ENCODE measurements around the gene ANAPC15.
"Not testable (repeated sequence)": the region's sequence is repeated elsewhere in the genome, so short reads cannot be mapped to it uniquely, and the experiment has no call there.

Gene ANAPC15

DNA sequence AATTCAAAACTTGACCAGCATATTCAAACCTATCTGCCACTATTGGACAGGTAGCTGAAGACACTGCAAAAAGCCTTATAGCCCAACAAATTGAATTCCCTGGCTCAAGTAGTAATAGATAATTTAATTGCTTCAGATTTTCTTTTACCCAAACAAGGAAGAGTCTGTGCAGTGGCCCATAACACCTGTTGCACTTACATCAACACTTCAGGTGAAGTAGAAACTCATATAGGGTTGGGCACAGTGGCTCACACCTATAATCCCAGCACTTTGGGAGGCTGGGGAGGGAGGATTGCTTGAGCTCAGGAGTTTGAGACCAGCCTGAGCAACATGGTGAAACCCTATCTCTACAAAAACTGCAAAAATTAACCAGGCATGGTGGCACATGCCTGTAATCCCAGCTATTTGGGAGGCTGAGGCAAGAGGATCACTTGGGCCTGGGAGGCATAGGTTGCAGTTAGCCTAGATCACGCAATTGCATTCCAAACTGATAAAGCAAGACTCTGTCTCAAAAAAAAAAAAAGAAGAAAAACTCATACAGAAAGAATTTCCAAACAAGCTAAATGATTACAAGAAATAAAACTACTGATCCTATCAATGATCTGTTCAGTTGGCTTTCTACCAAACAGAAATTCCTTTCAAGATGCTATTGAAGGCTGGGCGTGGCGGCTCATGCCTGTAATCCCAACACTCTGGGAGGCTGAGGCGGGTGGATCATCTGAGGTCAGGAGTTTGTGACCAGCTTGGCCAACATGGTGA is 32.5 kb upstream of the ANAPC15 start:
- DNase-seq (ENCODE audit: extremely low read depth, low read depth): peak; percentile 54

DNA sequence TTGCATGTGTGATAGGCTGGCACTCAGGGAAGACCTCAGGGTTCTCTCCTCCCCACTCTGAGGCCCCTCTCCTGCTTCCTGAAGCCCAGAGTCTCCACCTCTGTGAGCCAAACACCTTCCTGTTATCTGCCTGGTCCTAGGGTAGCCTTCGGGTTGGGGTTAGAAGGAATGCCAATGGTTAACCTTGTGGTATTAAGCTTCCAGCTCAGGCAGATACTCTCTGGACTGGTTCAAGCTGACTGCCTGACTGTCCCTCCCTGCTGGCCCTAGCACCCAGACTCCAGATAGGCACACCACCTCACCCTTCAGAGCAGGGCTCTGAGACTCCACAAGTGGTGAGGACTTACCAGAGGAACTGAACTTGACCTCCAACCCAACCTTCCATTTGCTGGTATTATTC is 30.0 kb upstream of the ANAPC15 start:
- not testable (repeated sequence) for DNase-seq (ENCODE audit: extremely low read depth, low read depth)

More for the DNA sequence above, 32.5 kb upstream of the ANAPC15 start:
- TF ChIP-seq CTCF (IDR thresholded peaks at IDR 0.05; ENCODE audit: low read depth, low read length): no peak

DNA sequence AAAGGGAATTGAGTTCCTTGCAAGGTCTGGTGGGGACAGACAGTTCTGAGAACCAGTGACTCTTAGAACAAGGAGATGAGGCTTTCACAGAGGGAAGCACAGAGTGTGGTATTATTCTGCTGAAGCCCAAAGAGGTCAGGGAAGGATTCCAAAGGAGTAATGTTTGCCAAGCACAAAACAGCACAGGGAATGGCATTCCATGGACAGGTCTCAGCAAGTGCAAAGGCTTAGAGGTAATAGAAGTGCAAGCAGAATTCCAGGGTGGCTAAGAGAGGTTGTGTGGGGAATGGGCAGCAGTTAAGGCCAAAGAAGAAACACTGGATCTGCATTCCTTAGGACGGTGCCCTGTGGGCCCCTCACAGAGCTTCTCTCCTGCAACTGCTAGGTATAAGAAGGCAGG is 29.6 kb upstream of the ANAPC15 start:
- DNase-seq (ENCODE audit: extremely low read depth, low read depth): not testable (repeated sequence)

- TF ChIP-seq CTCF (IDR thresholded peaks at IDR 0.05; ENCODE audit: low read depth, low read length): no peak
- DNase-seq (ENCODE audit: extremely low read depth, low read depth): peak; percentile 43
Observed at GRCh38 chr11:72141066-72141465, 28.6 kb upstream of the ANAPC15 start.

DNA sequence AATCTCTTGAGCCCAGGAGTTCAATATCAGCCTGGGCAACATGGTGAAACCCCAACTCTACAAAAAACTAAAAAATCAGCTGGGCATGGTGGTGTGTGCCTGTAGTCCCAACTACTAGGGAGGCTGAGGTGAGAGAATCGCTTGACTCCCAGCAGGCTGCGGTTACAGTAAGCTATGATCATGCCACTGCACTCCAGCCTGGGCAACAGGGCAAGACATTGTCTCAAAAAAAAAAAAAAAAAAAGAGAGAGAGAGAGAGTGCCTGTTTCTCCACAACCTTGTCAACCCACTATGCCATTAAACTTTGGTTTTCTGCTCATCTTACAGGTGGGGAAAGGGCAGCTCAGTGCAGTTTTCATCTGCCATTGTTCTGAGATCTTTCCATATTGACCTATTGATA is 28.2 kb upstream of the ANAPC15 start:
- DNase-seq (ENCODE audit: extremely low read depth, low read depth): no peak
- TF ChIP-seq CTCF (IDR thresholded peaks at IDR 0.05; ENCODE audit: low read depth, low read length): no peak

DNA sequence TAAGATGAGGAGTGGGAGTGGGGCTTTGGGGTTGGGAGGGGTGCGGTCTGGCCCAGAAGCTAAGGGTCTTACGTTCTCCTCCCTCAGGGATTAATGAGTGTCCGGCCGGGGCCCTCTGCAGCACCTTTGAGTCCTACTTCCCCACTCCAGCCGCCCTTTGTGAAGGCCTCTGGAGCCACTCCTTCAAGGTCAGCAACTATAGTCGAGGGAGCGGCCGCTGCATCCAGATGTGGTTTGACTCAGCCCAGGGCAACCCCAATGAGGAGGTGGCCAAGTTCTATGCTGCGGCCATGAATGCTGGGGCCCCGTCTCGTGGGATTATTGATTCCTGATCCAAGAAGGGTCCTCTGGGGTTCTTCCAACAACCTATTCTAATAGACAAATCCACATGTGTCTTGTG is 27.0 kb upstream of the ANAPC15 start:
- DNase-seq (ENCODE audit: extremely low read depth, low read depth): no peak
- no peak for TF ChIP-seq CTCF (IDR thresholded peaks at IDR 0.05; ENCODE audit: low read depth, low read length)

GRCh38 chr11:72138821-72139390 is 26.4 kb upstream of the ANAPC15 start:
- DNase-seq (ENCODE audit: extremely low read depth, low read depth): no peak
- TF ChIP-seq CTCF (IDR thresholded peaks at IDR 0.05; ENCODE audit: low read depth, low read length): no peak

DNA sequence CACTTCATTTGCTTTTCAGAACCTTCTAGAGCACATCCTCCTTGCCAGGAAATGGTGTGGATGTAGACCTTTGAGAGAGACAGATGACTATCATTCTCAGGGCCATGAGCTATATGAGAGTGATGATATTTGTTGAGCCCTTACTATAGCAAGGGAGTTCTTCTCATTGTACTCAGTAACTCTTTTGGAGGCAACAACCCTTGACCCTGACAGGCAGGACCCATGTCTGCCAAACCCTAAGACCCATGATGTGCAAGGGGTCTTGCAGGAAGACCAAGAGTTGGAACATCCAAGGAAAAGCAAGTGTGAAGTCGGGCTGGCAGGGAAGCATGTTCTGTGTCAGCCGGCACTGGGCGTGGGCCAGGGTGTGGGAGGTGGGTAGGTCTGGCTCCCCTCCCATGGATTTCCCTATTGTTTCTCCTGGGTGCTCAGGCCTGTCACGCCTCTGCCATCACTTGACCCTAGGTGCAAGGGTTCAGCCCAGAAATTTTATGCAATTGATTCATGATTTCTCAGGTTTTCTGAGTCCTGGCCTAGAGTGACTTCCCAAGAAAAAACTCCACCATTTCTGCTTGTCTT is 24.3 kb upstream of the ANAPC15 start:
- no peak for DNase-seq (ENCODE audit: extremely low read depth, low read depth)
- TF ChIP-seq CTCF (IDR thresholded peaks at IDR 0.05; ENCODE audit: low read depth, low read length): no peak

Measured in AG09319 (cell line).